GM19328 (cell line): ENCODE measurements around the gene PPHLN1.
"Not testable (repeated sequence)": the region's sequence is repeated elsewhere in the genome, so short reads cannot be mapped to it uniquely, and the experiment has no call there.

Source experiments
- ATAC-seq: cut with Tn5 transposase; IDR thresholded peaks from one replicate; pipeline ENCODE4 v1.9.1; 2021; ENCODE audit warnings: mild to moderate bottlenecking, moderate library complexity; ENCODE audit not compliant: unreplicated experiment

PPHLN1 gene

DNA sequence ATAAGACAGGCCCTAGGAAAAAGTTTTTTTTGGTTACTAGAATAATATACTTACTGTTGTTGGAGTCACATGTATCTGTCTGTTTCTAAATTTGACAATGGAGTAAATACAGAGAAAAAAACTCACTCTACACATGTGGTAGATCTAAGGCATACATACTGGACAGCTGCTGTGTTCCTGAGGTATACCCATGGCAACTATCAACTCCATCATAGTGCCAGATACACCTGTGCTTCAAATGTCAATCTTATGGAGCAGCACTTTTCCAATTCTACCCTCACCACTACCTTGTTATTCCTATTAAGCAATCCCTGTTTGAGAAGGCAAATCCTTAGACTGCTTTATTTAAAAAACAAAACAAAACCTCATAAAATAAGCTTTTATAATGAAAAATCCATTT, 3.4 kb upstream of the PPHLN1 start:
- ATAC-seq, result no peak

DNA sequence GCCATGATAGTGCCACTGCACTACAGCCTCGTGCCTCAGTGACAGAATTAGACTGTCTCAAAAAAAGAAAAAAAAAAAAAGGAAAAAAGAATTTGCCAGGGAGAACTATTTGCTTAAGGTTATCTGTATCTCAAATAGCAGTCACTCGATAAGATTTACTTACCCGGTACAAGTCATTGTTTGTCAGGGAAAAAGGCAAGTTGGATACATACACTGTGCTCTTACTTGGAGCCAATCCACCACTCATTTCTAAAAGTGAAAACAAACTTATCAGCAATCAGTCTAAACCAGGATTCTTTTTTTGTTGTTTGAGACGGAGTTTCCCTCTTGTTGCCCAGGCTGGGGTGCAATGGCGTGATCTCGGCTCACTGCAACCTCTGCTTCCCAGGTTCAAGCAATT, 2.1 kb upstream of the PPHLN1 start:
- ATAC-seq, result no peak

DNA sequence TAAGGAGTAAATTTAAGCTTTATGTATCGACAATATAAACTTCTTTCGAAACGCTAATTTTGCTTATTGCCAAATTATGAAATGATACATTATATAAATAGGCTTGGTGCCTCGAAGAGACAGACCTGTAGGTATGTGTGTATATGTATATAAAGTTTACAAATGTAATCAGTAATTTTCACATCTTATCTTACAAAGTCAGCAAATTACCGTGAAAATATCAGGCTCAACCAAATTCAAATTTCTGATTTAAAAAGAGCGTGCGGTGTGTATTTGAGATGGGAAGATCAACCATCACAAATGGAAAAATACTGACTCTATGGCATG, 678 bp upstream of the PPHLN1 start:
- no peak for ATAC-seq

DNA sequence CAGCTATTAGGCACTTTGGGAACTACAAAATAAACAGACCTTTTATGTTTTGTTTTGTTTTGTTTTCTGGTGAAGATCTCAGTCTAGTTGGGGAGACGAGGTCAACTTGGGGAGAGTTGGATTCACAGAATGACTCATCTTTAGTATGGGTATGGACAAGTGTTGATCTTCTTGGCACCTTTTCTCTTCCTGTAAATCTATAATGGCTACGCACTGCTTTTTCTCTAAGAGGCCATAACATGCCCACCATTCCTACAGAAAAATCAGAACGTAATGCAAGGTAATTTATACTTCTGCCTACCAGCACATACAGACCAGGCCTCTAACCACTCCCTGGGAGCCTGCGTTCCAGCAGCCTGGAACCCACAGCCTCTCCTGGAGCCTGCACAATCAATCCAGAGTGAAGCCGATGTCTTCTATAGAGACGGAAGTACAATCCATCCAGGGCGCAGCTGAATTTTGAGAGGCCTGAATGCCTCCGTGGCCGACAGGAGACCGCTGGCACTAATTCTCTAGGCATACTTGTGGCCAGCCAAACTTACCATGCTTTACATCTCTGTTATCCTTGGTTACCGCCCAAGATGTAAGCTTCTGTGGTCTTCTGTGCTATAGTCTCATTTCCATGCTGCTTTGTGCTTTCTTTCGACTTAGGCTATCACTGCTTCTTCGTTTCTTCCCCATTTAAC, 717 bp downstream of the PPHLN1 start:
- no peak for ATAC-seq

DNA sequence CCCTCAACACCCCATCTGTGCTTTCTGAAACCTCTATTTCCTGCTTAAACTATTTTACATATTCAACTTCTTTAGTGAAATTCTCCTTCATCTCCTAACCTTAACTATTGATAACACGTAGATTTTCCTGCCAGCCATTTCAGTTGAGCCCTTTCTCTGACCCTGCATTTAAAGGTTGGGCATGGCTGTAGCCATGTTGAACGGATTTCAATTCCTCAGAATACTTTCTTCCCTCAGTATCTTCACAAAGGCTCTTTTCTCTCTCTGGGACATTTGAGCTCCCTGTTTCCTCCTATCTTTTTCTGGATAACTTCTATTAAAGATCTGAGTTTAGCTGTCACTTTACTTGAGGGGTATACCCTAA, 1.2 kb downstream of the PPHLN1 start:
- no peak for ATAC-seq

DNA sequence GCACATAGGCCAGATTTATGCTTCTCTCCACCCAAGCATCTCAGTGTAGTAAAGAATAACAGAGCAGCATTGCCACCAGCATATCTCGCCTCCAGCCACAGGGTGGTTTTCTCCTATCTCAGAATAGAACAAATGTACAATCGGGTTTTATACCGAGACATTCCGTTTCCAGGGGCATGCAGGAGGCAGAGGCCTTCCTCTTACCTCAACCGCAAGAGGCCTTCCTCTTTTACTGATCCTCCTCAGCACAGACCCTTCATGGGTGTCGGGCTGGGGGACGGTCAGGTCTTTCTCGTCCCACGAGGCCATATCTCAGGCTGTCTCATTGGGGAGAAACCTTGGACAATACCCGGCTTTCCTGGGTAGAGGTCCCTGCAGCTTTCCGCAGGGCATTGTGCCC, 4.1 kb downstream of the PPHLN1 start:
- not testable (repeated sequence) for ATAC-seq

DNA sequence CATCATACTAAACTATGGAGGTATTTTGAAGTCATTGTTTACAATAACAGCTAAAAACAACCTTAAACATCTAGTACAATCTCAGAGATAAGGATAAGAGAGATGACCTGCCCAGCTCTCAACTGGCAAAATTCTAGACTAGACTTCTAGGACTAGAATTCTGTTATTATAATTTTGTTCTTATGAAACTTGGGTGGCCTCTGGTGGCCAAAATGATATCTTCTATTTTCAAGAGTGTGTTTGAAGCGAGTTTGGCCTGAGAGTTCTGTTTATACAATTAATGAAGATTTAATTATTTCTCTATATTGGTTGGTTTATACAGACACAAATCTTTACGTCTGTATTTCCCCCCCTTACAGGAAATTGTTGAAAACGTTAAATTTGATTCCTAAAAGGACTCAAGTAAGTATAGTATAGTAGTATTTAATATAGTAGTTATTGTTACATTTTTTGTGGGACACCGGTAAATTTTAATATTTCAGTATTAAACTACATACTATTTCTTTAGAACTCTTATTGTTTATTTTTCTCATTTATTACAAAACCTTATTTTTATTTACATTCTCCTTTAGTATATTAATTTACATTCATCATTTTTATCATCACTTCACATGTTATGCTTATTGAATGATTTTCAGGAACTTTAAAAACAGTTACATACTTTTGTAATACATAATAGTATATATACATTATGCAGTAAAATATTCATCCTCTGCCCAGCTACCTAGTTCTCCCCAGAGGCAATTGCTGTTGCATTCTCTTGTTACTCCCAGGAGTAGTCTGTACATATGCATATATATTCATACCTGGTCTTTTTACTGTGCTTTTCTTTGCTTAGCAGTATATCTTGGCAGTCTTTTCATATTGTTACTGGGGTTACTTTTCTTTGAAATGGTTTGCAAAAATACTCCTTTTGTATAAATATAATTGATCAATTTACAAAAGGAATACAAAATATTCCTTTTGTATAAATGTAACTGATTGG, 6.6 kb downstream of the PPHLN1 start:
- peak; percentile 62 for ATAC-seq

DNA sequence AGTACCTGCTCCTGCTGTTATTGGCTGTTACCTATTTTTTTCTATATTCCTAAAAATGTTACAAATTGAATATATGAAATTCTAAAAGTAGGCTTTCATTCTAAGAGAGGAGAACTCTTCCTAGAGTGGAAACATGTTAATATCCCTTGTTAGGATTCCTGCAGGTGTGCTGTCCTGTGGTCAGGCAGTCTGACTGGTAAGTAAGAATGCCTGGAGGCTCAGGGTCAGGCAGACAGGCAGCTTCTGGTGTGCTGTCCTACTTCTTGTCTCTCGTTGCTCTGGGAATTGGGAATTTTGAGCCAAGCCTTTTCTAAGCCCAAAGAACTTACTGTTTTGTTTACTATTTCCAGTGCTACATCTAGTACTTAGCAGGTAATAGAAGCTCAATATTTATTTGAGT, 10.3 kb downstream of the PPHLN1 start:
- ATAC-seq, result no peak

DNA sequence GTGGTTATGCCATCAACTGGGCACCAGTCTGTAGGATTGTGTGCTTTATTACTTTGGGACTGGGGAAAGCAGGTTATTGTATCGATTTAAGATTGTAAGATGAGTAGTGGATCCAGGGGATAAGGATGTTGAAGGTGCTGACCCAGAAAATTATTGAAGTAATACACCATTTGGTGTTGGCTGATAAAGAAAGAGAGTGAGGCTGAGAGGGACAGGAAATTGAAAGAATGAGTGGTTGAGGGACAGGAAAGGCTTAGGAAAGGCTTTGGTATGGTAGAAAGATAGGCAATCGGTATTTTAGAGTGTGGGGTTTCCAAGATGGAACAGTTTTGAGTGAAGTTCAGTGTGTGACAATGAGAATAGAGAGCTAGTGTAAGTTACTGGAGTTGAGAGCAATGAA, 12.3 kb downstream of the PPHLN1 start:
- ATAC-seq, result no peak

DNA sequence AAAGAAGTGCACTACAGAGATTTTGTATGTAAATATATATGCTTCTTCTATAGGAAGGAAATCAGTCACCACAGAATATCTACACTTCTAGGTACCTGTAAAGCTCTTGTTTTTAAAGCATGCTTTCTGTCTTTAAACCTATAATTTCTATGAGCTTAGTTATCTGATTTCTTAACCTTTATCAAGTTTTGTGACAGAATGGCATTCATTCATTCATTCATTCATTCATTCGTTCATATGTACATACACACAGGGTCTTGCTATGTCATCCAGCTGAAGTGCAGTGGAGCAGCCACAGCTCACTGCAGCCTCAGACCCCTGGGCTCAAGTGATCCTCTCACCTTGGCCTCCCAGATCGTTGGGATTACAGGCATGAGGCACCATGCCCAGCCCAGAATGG, 16.1 kb downstream of the PPHLN1 start:
- no peak for ATAC-seq

DNA sequence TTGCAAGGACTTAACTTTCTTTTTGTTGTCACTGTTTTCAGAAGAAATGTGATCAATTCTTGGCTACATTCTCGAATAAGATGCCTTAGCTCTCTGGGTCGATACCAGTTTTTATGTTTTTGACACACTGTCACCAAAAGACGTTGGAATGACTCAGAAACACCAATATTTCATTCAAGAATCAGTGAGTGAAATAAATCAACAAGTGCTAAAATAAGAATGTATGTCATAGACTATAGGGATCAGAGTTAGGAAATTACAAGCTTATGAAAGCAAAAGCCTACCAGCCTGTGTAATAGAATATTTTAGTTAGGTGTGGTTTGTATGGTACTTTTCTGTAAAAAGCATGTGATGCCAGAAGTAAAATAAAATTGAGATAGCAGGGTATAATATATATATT, 17.8 kb downstream of the PPHLN1 start:
- no peak for ATAC-seq

DNA sequence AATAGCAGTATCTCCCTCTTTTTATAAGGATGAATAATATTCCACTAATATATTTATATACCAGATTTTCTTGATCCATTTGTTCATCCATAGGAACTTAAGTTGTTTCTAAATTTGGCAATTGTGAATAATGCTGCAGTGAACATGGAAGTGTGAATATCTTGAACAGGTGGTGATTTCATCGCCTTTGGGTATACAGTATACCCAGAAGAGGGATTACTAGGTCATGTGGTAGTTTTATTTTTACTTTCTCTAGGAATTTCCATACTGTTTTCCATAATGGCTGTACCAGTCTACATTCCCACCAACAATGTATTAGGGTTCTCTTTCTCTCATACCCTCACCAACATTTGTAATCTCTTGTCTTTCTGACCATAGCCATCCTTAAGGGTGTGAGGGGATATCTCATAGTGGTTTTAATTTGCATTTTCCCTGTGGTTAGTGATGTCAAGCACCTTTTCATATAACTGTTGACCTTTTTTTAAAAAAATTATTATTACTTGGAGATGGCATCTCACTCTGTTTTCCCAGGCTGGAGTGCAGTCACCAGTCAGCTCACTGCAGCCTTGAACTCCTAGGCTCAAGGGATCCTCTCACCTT, 20.5 kb downstream of the PPHLN1 start:
- no peak for ATAC-seq

DNA sequence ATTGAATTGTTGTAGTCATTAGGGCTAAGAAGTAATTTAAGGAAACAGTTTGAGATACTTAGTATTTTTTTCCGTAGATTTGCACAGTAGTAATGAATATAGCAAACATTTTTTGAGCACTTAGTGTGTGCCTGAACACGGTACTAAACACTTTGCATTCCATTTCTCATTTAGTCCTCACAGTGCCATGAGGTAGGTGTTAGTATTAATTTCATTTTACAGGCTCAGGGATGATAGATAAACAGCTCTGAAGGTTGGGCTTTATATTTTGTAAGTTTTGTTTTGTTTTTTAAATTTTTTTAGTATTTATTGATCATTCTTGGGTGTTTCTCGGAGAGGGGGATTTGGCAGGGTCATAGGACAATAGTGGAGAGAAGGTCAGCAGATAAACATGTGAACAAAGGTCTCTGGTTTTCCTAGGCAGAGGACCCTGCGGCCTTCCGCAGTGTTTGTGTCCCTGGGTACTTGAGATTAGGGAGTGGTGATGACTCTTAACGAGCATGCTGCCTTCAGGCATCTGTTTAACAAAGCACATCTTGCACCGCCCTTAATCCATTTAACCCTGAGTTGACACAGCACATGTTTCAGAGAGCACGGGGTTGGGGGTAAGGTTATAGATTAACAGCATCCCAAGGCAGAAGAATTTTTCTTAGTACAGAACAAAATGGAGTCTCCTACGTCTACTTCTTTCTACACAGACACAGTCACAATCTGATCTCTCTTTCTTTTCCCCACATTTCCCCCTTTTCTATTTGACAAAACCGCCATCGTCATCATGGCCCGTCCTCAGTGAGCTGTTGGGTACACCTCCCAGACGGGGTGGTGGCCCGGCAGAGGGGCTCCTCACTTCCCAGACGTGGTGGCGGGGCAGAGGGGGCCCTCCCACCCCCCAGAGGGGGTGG, 23.4 kb downstream of the PPHLN1 start:
- ATAC-seq, result not testable (repeated sequence)

DNA sequence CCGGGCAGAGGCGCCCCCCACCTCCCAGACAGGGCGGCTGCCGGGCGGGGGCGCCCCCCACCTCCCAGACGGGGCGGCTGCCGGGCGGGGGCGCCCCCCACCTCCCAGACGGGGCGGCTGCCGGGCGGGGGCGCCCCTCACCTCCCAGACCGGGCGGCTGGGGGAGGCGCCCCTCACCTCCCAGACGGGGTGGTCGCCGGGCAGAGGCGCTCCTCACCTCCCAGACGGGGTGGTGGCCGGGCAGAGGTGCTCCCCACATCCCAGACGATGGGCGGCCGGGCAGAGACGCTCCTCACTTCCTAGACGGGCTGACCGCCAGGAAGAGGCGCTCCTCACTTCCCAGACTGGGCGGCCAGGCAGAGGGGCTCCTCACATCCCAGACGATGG, 24.0 kb downstream of the PPHLN1 start:
- not testable (repeated sequence) for ATAC-seq

DNA sequence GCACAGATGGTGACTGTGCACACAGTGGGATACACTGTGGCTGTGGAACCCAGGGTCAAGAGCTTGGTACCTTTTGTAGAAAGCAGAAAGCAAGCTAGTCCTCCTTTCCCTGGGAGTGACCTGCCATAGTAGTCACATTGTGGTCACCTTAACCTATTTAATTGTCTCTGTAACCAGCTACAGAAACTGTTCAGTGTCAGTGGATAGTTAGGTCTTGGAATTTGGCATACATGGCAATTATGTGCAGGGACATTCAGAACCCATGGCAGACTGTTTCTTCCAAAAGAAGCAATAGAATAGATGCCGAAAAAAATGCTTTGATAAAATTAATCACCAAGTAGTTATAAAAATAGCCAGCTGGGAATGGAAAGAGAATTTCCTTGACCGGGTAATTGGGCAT, 30.4 kb downstream of the PPHLN1 start:
- ATAC-seq, result no peak

DNA sequence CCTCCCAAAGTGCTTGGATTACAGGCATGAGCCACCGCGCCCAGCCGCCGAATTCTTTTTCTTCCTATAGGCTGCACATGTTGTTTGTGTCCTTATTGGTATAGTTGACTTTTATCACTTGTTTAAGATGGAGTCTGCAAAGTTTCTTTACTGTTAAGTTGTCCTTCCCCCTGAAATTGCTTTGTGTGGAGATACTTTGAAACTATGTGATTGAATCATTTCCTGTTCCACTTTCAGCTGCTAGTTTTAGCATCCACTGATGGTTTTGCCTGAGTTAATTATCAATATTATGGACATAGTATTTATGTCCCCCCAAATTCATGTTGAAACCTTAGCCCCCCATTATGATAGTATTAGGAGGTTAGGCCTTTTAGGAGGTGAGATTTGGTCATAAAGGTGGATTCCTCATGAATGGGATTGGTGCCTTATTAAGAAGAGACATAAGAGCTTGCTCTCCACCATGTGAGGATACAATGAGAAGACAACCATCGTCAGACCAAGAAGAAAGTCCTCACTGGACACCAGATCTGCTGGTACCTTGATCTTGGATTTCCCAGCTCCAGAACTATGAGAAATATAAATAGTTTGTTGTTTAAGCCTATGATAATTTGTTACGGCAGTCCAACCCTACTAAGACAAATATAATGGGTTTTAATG, 34.9 kb downstream of the PPHLN1 start:
- ATAC-seq, result no peak

DNA sequence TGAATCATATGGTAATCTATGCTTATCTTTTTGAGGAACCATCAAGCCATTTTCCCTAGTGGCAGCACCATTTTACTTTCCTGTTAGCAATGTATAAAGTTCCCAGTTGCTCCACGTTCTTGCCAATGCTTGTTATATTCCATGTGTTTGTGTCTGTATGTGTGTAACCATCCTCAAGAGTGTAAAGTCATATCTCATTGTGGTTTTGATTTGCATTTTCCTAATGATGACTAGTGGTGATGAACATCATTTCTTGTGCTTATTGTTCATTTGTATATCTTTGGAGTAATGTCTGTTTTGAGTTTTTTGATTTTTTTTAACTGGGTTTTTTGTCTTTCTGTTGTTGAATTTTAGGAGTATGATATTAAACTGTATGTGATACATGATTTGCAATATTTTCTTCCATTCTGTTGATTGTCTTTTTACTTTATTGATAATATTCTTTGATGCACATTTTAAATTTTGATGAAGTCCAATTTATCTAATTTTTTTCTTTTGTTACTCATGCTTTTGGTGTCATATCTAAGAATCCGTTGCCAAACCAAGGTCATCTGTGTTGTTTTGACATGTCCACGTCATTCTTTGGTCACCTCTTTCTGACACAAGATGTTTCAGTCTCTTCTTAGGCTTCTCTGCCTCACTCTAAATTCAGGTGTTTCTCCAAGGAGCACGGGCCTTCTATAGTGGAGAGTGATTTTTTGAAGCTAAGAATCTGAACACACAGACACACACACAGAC, 36.1 kb downstream of the PPHLN1 start:
- ATAC-seq, result no peak

DNA sequence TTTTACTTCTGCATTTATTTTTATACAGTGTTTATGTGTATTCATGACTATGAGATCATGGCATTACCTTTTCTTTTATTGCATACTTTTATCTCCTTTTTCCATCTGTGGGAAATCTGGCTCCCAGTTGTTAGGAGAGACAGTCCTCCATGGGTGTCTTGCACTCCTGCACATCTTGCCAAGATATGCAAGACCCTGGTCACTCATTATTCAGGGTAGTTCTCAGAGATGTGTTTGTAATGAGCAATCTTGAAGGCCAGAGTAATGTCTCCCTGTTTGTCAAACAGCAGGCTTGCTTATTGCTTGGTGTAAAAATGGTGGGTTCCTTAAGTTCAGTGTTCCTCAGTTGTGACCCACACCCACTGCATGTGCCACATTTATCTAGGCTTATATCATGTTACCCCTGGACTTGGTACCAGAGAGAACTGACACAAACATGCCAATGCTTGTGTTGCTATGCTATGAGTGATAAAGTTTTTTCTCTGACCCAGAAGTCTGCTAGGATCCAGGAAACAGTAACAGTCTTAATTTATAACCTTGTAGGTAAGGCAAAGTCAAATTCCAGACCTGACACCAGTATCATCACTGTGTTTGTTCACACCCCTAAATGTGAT, 36.8 kb downstream of the PPHLN1 start:
- no peak for ATAC-seq

DNA sequence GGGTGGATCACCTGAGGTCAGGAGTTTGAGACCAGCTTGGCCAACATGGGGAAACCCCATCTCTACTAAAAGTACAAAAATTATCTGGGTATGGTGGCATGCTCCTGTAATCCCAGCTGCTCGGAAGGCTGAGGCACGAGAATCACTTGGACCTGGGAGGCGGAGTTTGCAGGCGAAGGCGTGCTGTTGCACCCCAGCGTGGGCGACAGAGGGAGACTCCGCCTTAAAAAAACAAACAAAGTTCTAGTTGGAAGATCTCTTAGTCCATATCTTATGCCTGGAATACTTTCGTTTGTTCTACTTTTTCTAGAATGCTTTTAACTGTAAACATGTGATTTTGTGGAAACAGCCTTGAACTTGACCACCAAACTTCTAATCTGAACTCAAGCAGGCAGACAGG, 38.7 kb downstream of the PPHLN1 start:
- no peak for ATAC-seq
